ENCODE data around the gene ELMOD3.

ELMOD3 gene

DNA sequence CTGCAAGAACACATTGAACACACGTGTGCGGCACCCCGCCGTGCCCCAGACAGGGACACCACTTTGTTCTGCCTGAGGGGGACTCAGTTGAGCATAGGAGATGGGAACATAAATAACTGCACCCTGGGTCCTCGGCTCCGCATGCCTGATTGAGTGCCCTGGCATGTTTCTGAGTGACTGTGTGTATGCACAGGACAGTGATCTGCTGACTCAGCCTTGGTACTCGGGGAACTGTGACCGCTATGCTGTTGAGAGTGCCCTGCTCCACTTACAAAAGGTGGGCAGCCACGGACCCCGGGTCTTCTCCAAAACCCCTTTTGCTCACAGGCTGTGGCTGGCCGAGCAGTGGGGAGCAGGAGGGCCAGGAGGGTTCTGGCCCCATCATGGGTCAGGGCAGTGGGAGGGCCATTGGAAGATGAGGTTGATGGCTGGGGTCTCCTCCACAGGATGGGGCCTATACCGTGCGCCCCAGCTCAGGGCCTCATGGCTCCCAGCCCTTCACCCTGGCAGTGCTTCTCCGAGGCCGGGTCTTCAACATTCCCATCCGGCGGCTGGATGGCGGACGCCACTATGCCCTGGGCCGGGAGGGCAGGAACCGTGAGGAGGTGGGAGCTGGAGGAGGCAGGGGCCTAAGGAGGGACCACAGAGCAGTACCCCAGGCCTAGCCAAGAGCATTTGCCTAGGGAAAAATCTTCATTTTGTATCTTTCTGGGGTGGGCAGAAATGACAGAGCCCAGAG, 80.8 kb downstream of the ELMOD3 start:
- no peaks in the 10 kb centered on the region for H3K9me3 ChIP-seq (ENCODE audit: insufficient read depth, low read length)
- no peaks in the 10 kb centered on the region for H4K20me1 ChIP-seq (ENCODE audit: insufficient read depth, low read length)
- H3K36me3 ChIP-seq (replicated peaks; ENCODE audit: low read depth, low read length), result no peaks in the 10 kb centered on the region
- H3K4me1 ChIP-seq (ENCODE audit: low read length), result peaks cover 38% of the 10 kb centered on the region
- H3K9ac ChIP-seq (ENCODE audit: low read length), result no peak overlapping the region
- H3K79me2 ChIP-seq (ENCODE audit: low read length), result no peaks in the 10 kb centered on the region
- no peak overlapping the region for H3K4me3 ChIP-seq (ENCODE audit: low read length)
- no peak overlapping the region for H2AFZ ChIP-seq (ENCODE audit: low read depth, low read length)
- no peak overlapping the region for H3K27ac ChIP-seq (ENCODE audit: low read length)
- TF ChIP-seq, protein P1, sequence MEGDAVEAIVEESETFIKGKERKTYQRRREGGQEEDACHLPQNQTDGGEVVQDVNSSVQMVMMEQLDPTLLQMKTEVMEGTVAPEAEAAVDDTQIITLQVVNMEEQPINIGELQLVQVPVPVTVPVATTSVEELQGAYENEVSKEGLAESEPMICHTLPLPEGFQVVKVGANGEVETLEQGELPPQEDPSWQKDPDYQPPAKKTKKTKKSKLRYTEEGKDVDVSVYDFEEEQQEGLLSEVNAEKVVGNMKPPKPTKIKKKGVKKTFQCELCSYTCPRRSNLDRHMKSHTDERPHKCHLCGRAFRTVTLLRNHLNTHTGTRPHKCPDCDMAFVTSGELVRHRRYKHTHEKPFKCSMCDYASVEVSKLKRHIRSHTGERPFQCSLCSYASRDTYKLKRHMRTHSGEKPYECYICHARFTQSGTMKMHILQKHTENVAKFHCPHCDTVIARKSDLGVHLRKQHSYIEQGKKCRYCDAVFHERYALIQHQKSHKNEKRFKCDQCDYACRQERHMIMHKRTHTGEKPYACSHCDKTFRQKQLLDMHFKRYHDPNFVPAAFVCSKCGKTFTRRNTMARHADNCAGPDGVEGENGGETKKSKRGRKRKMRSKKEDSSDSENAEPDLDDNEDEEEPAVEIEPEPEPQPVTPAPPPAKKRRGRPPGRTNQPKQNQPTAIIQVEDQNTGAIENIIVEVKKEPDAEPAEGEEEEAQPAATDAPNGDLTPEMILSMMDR (IDR thresholded peaks at IDR 0.05; ENCODE audit: low read depth, low read length), result no peak
- H3K27me3 ChIP-seq (ENCODE audit: low read depth, low read length), result no peaks in the 10 kb centered on the region
- H3K4me2 ChIP-seq (ENCODE audit: low read length), result no peak overlapping the region

DNA sequence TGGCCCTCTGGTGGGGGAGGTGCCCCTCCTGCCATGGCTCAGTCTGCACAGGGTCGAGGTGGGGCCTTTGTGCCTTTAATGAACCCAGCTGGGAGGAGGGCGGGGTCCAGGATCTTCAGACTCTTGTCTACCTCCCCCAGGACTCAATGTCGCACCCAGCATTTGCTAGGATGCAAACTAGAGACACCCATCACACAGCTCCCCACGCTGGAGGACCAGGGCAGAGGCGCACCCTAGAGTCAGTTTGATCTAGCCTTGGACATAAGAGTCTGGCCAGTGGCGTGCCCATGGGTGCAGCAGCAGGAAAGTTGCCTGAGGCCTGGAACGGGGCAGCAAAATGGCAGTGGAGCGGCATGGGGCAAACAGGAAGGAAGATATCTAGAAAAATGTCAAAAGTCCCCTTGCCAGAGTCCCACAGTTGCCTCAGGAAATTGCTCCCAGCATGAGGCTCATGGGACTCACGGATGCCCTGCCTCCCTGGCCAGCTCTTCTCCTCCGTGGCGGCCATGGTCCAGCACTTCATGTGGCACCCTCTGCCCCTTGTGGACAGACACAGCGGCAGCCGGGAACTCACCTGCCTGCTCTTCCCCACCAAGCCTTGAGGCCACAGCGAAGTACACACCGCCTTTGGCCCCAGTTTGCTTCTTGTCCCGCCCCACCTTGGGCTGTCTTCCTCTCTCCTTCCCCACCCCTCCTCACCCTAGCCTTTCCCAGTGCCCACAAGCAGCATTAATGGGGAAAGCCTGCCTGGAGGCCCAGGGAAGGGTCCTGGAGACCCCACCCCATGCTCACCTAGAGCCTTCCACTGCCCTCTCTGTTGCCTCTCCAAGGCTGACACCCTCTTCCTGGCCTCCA, 81.6 kb downstream of the ELMOD3 start:
- no peaks in the 10 kb centered on the region for H3K27me3 ChIP-seq (ENCODE audit: low read depth, low read length)
- H2AFZ ChIP-seq (ENCODE audit: low read depth, low read length), result no peak overlapping the region
- no peak overlapping the region for H3K27ac ChIP-seq (ENCODE audit: low read length)
- H3K9ac ChIP-seq (ENCODE audit: low read length), result no peak overlapping the region
- peaks cover 38% of the 10 kb centered on the region for H3K4me1 ChIP-seq (ENCODE audit: low read length)
- H3K79me2 ChIP-seq (ENCODE audit: low read length), result no peaks in the 10 kb centered on the region
- no peaks in the 10 kb centered on the region for H3K9me3 ChIP-seq (ENCODE audit: insufficient read depth, low read length)
- no peak overlapping the region for H3K4me3 ChIP-seq (ENCODE audit: low read length)
- TF ChIP-seq, protein P1 (IDR thresholded peaks at IDR 0.05; ENCODE audit: low read depth, low read length), result no peak; the same call in 1 of the 2 replicates
- TF ChIP-seq EZH2phosphoT487 (IDR thresholded peaks at IDR 0.05; ENCODE audit: low read depth), result no peak
- no peaks in the 10 kb centered on the region for H4K20me1 ChIP-seq (ENCODE audit: insufficient read depth, low read length)
- no peaks in the 10 kb centered on the region for H3K36me3 ChIP-seq (replicated peaks; ENCODE audit: low read depth, low read length)
- no peak overlapping the region for H3K4me2 ChIP-seq (ENCODE audit: low read length)

DNA sequence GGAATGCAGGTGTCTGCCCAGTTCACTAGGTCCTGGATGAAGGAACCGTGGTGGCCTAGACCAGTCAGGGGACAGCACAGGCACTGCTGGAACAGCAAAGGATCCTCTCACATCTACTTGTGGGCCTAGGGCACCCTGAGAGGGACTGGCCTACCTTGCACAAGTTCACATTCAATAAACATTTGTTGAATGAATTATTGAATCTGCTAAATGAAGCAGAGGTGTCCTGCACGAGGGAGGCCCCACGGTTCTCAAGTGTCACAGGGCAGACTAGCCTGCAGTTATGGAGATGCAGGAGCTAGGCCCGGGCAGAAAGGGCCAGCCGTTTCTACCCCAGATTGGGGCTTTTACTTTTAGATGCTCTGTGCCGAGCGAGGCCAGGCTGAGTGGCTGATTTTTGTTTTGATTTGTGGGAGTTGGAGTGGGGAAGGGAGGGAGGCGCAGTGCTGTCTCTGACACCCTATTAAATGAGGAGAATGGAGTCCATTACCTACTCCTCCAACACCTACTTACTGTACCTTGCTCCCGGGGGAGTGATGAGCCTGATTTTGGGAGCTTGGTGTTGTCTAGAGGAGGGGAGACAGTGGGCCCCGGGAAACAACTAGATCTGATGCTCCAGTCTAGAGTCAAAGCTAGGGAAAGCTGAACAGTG, 82.4 kb downstream of the ELMOD3 start:
- peak overlapping the region; percentile 78 for H3K4me3 ChIP-seq (ENCODE audit: low read length)
- peak overlapping the region; percentile 53 for H3K27ac ChIP-seq (ENCODE audit: low read length)
- H4K20me1 ChIP-seq (ENCODE audit: insufficient read depth, low read length), result no peaks in the 10 kb centered on the region
- 0 out of 2 replicates have a peak overlapping the region, but pooled peaks have one; percentile 31 for H2AFZ ChIP-seq (ENCODE audit: low read depth, low read length)
- TF ChIP-seq, protein P1 (IDR thresholded peaks at IDR 0.05; ENCODE audit: low read depth, low read length), result no peak
- no peak for TF ChIP-seq EZH2phosphoT487 (IDR thresholded peaks at IDR 0.05; ENCODE audit: low read depth)
- H3K9me3 ChIP-seq (ENCODE audit: insufficient read depth, low read length), result no peaks in the 10 kb centered on the region
- H3K9ac ChIP-seq (ENCODE audit: low read length), result peak overlapping the region; percentile 85
- H3K4me2 ChIP-seq (ENCODE audit: low read length), result peak overlapping the region; percentile 96
- peaks cover 35% of the 10 kb centered on the region for H3K4me1 ChIP-seq (ENCODE audit: low read length)
- H3K36me3 ChIP-seq (replicated peaks; ENCODE audit: low read depth, low read length), result no peaks in the 10 kb centered on the region
- no peaks in the 10 kb centered on the region for H3K27me3 ChIP-seq (ENCODE audit: low read depth, low read length)
- H3K79me2 ChIP-seq (ENCODE audit: low read length), result no peaks in the 10 kb centered on the region

All from OCI-LY3 (cell line).